GM06990 (cell line): ENCODE data around the gene MALSU1.
A peak's percentile ranks its signal among the peaks of the same experiment; 100 is the strongest.

Experiments used
- DNase-seq: peaks from one replicate; pipeline ENCODE4 v3.0.0-alpha.2; 2011; ENCODE audit not compliant: insufficient read length; ENCODE audit errors: extremely low read depth
- H3K27me3 ChIP-seq: replicated peaks from 2 replicates; pipeline ENCODE4 v1.6.0; 2011; ENCODE audit warnings: low read length; ENCODE audit not compliant: control insufficient read depth, insufficient read depth
- H3K36me3 ChIP-seq: 2 replicates; pipeline ENCODE4 v1.5.1; 2011; ENCODE audit warnings: low read length; ENCODE audit not compliant: control insufficient read depth, insufficient read depth
- H3K4me3 ChIP-seq: replicated peaks from 2 replicates; pipeline ENCODE4 v1.5.1; 2011; ENCODE audit warnings: low read depth, mild to moderate bottlenecking, control low read depth, low read length
- TF ChIP-seq, protein P1 (sequence below): IDR thresholded peaks from 2 replicates; pipeline ENCODE4 v1.5.1; 2011; ENCODE audit warnings: low read length, control low read depth, mild to moderate bottlenecking, inconsistent platforms; ENCODE audit not compliant: insufficient read depth, poor library complexity, severe bottlenecking

Gene MALSU1

DNA sequence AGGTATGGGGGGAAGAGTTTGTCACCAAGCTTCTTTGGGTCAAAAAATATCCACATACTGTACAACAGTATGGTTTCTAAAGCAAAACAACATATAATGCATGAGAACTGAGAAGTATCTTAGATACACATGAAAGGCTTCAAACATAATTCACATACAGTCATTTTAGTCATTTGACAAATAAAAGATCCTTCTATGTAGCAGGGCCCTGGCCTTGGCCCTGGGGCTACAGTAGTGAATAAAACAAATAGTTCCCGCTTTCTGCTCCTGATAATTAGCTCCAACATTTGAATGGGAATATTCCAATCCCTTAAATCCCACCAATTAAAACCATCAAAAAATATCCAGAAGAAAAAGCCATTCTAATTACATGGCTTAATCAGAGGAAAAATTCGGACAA, 51.3 kb downstream of the MALSU1 start:
- H3K36me3 ChIP-seq, result peaks cover 3% of the 10 kb centered on the region
- no peak for DNase-seq
- no peaks in the 10 kb centered on the region for H3K27me3 ChIP-seq
- H3K4me3 ChIP-seq, result no peak overlapping the region
- TF ChIP-seq, protein P1, sequence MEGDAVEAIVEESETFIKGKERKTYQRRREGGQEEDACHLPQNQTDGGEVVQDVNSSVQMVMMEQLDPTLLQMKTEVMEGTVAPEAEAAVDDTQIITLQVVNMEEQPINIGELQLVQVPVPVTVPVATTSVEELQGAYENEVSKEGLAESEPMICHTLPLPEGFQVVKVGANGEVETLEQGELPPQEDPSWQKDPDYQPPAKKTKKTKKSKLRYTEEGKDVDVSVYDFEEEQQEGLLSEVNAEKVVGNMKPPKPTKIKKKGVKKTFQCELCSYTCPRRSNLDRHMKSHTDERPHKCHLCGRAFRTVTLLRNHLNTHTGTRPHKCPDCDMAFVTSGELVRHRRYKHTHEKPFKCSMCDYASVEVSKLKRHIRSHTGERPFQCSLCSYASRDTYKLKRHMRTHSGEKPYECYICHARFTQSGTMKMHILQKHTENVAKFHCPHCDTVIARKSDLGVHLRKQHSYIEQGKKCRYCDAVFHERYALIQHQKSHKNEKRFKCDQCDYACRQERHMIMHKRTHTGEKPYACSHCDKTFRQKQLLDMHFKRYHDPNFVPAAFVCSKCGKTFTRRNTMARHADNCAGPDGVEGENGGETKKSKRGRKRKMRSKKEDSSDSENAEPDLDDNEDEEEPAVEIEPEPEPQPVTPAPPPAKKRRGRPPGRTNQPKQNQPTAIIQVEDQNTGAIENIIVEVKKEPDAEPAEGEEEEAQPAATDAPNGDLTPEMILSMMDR, result no peak

DNA sequence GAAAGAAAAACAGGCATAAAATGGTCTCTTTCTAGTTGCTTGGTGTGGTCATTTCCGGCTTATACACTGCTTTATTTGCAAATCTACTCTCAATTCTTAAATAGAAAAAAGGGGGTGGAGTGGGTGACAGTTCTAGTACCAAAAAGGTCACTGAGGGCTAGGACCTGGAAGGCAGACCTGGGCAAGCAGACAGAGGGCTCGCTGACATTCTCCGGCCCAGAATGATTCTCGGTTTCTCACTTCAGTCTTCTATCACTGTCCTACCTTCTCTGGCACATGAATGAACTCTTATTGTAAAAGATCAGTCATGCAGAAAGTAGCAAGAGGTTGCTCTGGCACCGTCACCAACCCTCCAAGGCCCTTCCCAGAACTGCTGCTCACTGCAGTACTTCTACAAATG, 54.0 kb downstream of the MALSU1 start:
- DNase-seq, result peak; percentile 58

DNA sequence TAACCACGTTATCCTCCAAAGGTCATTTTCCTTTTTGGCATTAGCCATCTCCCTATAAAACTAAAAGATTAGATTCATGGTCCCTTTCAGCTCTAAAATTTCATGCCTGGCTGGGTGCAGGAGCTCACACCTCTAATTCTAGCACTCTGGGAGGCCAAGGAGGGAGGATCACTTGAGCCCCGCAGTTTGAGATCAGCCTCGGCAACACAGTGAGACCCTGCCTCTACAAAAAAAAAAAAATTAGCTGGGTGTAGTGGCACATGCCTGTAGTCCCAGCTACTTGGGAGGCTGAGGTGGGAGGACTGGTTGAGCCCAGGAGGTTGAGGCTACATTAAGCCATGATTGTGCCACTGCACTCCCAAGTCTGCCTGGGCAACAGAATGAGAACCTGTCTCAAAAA, 57.0 kb downstream of the MALSU1 start:
- H3K4me3 ChIP-seq, result no peak overlapping the region
- peaks cover 2% of the 10 kb centered on the region for H3K36me3 ChIP-seq
- no peaks in the 10 kb centered on the region for H3K27me3 ChIP-seq
- TF ChIP-seq, protein P1, result no peak
- no peak for DNase-seq

More for the DNA sequence above, 54.0 kb downstream of the MALSU1 start:
- Histone ChIP-seq H3K27me3 (no peaks in the 10 kb centered on the region), H3K4me3 (no peak overlapping the region; the same call in 1 of the 2 replicates), H3K36me3 (no peaks in the 10 kb centered on the region; the same call in 1 of the 2 replicates)
- TF ChIP-seq, protein P1, result no peak

DNA sequence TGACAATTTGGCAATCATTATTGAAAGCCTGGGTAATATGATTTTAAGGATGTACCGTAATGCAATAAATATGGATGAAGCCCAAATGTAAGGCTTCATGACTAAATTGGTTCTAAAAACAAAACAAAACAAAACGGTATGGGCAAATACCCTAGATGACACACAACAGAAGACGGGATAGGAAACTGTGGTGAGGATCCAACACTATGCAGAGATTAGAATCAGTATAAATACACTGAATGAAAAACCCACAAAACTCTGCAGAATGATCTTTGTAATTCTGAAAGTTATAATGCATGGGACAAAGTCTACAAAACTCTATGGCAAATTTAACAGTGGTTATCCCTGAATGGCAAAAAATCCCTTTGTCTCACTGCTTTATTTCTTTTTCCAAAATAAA, 57.6 kb downstream of the MALSU1 start:
- no peak for DNase-seq
- TF ChIP-seq, protein P1, result no peak
- H3K27me3 ChIP-seq, result no peaks in the 10 kb centered on the region
- peaks cover 2% of the 10 kb centered on the region for H3K36me3 ChIP-seq
- no peak overlapping the region for H3K4me3 ChIP-seq

DNA sequence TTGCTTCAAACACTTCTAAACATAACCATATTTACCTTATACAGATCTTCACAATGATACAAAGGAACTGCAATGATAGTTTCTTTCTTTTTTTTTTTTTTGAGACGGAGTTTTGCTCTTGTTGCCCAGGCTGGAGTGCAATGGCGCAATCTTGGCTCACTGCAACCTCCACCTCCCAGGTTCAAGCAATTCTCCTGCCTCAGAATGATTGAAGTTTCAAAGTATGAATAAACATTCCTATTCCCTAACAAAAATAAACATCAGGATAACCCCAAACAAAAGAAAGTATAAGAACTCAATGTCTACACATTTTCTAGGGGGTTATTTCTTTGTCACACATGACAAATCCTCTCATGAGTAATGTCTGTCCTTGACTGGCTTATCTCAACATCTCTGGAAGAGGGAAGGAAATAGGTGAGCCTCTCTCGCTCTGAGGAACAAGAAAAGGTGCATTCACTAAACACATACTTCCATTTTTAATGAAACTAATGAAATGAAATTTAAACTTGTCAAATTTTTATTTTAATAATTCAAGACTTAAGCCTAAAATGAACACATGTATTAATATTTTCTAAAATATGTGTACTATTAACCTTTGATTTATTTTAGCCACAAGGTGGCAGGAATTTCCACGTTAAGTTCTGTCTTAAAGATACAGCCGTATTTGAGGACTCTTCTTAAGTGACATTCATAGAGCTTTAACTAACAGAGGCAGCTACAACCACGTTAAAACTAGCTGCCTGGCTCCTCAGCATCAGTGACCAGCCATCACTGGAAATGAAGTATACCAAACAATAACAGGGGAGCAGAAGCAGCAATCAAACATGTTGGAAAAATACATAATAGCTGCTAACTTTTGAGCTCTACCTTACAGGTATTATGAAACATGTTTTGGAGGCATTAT, 58.3 kb downstream of the MALSU1 start:
- Histone ChIP-seq H3K36me3 (peaks cover 2% of the 10 kb centered on the region), H3K27me3 (no peaks in the 10 kb centered on the region), H3K4me3 (no peak overlapping the region)
- TF ChIP-seq, protein P1, result peak; percentile 23
- peak; percentile 15 for DNase-seq
